Neural progenitor cell (in vitro differentiated cells): ENCODE results near the gene ARAF. TPM values are rescaled to one million over a fixed set of nuclear protein-coding genes. Genes with fewer than 3 reads are reported as not detected.
A peak's percentile ranks its signal among the peaks of the same experiment; 100 is the strongest.

Experiments used
- DNase-seq: peaks from one replicate; pipeline ENCODE4 v3.0.0-alpha.2; 2016; ENCODE audit warnings: low spot score
- H2AFZ ChIP-seq: fragments of 200-600 bp; sonication (generic); replicated peaks from 2 replicates; pipeline ENCODE4 v1.6.1; 2016; ENCODE audit warnings: antibody characterized with exemption
- H3F3A ChIP-seq: fragments of 200-600 bp; sonication (generic); 2 replicates; pipeline ENCODE4 v1.6.1; 2016; ENCODE audit warnings: antibody characterized with exemption, low read depth
- H3K27ac ChIP-seq: fragments of 200-600 bp; sonication (generic); 2 replicates; pipeline ENCODE4 v1.5.1; 2016; ENCODE audit warnings: mild to moderate bottlenecking
- H3K27me3 ChIP-seq: fragments of 200-600 bp; sonication (generic); 2 replicates; pipeline ENCODE4 v1.6.1; 2016; ENCODE audit warnings: mild to moderate bottlenecking, moderate library complexity
- H3K36me3 ChIP-seq: fragments of 200-600 bp; sonication (generic); 2 replicates; pipeline ENCODE4 v1.5.1; 2016
- H3K4me1 ChIP-seq: fragments of 200-600 bp; sonication (generic); 2 replicates; pipeline ENCODE4 v1.6.1; 2016; ENCODE audit warnings: mixed run types
- H3K4me2 ChIP-seq: fragments of 200-600 bp; sonication (generic); 2 replicates; pipeline ENCODE4 v1.6.1; 2016
- H3K4me3 ChIP-seq: fragments of 200-600 bp; sonication (generic); 2 replicates; pipeline ENCODE4 v1.5.1; 2016
- H3K79me2 ChIP-seq: fragments of 200-600 bp; sonication (generic); 2 replicates; pipeline ENCODE4 v1.6.1; 2016; ENCODE audit warnings: low read depth
- H3K9ac ChIP-seq: fragments of 200-600 bp; sonication (generic); 2 replicates; pipeline ENCODE4 v1.6.1; 2016
- H3K9me3 ChIP-seq: fragments of 200-600 bp; sonication (generic); 2 replicates; pipeline ENCODE4 v1.5.1; 2016; ENCODE audit warnings: low read depth
- H4K20me1 ChIP-seq: fragments of 200-600 bp; sonication (generic); 2 replicates; pipeline ENCODE4 v1.6.1; 2016; ENCODE audit warnings: low read depth
- H3K27ac Mint-ChIP-seq: 3 replicates; pipeline ENCODE4 v1.8.0; 2021; ENCODE audit warnings: mixed read lengths
- H3K27me3 Mint-ChIP-seq: 2 replicates; pipeline ENCODE4 v1.8.0; 2022; ENCODE audit warnings: low read depth, mild to moderate bottlenecking, inconsistent platforms, moderate library complexity, mixed read lengths; ENCODE audit not compliant: insufficient read depth
- H3K36me3 Mint-ChIP-seq: 3 replicates; pipeline ENCODE4 v1.8.0; 2021; ENCODE audit warnings: mixed read lengths
- H3K4me1 Mint-ChIP-seq: 3 replicates; pipeline ENCODE4 v1.8.0; 2021; ENCODE audit warnings: mixed read lengths
- H3K4me3 Mint-ChIP-seq: 3 replicates; pipeline ENCODE4 v1.8.0; 2021; ENCODE audit warnings: mild to moderate bottlenecking, moderate library complexity, mixed read lengths
- H3K9me3 Mint-ChIP-seq: 3 replicates; pipeline ENCODE4 v1.8.0; 2020; ENCODE audit warnings: mixed read lengths
- EZH2 ChIP-seq: fragments of 200-600 bp; sonication (generic); IDR thresholded peaks from 2 replicates; pipeline ENCODE4 v1.6.1; 2017; ENCODE audit warnings: antibody characterized with exemption, mild to moderate bottlenecking, moderate library complexity
- EZH2phosphoT487 ChIP-seq: fragments of 200-600 bp; sonication (generic); IDR thresholded peaks from 2 replicates; pipeline ENCODE4 v1.6.1; 2017; ENCODE audit warnings: antibody characterized with exemption
- total RNA-seq: library from RNA; depleted of rRNA; stranded (reverse); fragments of >200 nt; gene quantifications from 2 replicates; pipeline ENCODE4 v1.2.3, GENCODE V29; 2015; ENCODE audit warnings: low replicate concordance
- TF ChIP-seq, protein P1 (sequence below): fragments of 200-600 bp; sonication (generic); IDR thresholded peaks from 2 replicates; pipeline ENCODE4 v1.5.1; 2017; ENCODE audit warnings: antibody characterized with exemption, mild to moderate bottlenecking

ARAF gene
- total RNA-seq, 1 donor from 2014 or later: 17.4 TPM

- no peak overlapping the region for H3K4me2 ChIP-seq
Observed at GRCh38 chrX:47540754-47541538, 20.1 kb upstream of the ARAF start.

GRCh38 chrX:47543496-47543895 lies 17.5 kb upstream of the ARAF start:
- TF ChIP-seq EZH2 (no peak), EZH2phosphoT487 (no peak)
- TF ChIP-seq, protein P1, sequence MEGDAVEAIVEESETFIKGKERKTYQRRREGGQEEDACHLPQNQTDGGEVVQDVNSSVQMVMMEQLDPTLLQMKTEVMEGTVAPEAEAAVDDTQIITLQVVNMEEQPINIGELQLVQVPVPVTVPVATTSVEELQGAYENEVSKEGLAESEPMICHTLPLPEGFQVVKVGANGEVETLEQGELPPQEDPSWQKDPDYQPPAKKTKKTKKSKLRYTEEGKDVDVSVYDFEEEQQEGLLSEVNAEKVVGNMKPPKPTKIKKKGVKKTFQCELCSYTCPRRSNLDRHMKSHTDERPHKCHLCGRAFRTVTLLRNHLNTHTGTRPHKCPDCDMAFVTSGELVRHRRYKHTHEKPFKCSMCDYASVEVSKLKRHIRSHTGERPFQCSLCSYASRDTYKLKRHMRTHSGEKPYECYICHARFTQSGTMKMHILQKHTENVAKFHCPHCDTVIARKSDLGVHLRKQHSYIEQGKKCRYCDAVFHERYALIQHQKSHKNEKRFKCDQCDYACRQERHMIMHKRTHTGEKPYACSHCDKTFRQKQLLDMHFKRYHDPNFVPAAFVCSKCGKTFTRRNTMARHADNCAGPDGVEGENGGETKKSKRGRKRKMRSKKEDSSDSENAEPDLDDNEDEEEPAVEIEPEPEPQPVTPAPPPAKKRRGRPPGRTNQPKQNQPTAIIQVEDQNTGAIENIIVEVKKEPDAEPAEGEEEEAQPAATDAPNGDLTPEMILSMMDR: no peak
- peaks cover 3% of the 10 kb centered on the region for H3K4me1 Mint-ChIP-seq
- no peaks in the 10 kb centered on the region for H3K36me3 Mint-ChIP-seq
- H3K27me3 Mint-ChIP-seq: no peaks in the 10 kb centered on the region
- no peak overlapping the region for H2AFZ ChIP-seq
- no peak overlapping the region for H3K4me2 ChIP-seq
- no peaks in the 10 kb centered on the region for H3K27me3 ChIP-seq
- no peaks in the 10 kb centered on the region for H3K4me1 ChIP-seq
- no peaks in the 10 kb centered on the region for H3K79me2 ChIP-seq
- no peak overlapping the region for H3K27ac Mint-ChIP-seq
- no peaks in the 10 kb centered on the region for H3K9me3 ChIP-seq
- H3K27ac ChIP-seq: no peak overlapping the region
- H3K4me3 ChIP-seq: no peak overlapping the region
- H3K36me3 ChIP-seq: no peaks in the 10 kb centered on the region
- H3K9me3 Mint-ChIP-seq: peaks cover 3% of the 10 kb centered on the region
- no peak for DNase-seq
- no peak overlapping the region for H3K4me3 Mint-ChIP-seq
- H3K9ac ChIP-seq: no peak overlapping the region
- no peaks in the 10 kb centered on the region for H4K20me1 ChIP-seq
- no peaks in the 10 kb centered on the region for H3F3A ChIP-seq

More at GRCh38 chrX:47540754-47541538, 20.1 kb upstream of the ARAF start:
- DNase-seq: peak; percentile 84
- Histone ChIP-seq H3K9me3 (no peaks in the 10 kb centered on the region), H3K36me3 (no peaks in the 10 kb centered on the region), H3K79me2 (no peaks in the 10 kb centered on the region), H3F3A (no peaks in the 10 kb centered on the region), H4K20me1 (no peaks in the 10 kb centered on the region), H3K27me3 (no peaks in the 10 kb centered on the region), H2AFZ (no peak overlapping the region), H3K4me3 (no peak overlapping the region), H3K9ac (no peak overlapping the region), H3K27ac (no peak overlapping the region), H3K4me1 (no peaks in the 10 kb centered on the region)
- Mint-ChIP-seq H3K27ac (peak overlapping the region; percentile 74), H3K4me1 (peaks cover 3% of the 10 kb centered on the region), H3K36me3 (no peaks in the 10 kb centered on the region), H3K4me3 (peak overlapping the region; percentile 50), H3K27me3 (no peaks in the 10 kb centered on the region), H3K9me3 (no peaks in the 10 kb centered on the region)
- TF ChIP-seq EZH2: no peak
- no peak for TF ChIP-seq EZH2phosphoT487
- TF ChIP-seq, protein P1: peak; percentile 61

- TF ChIP-seq, protein P1: no peak
- TF ChIP-seq EZH2phosphoT487: no peak
- TF ChIP-seq EZH2: no peak
- Mint-ChIP-seq H3K4me1 (peaks cover 17% of the 10 kb centered on the region), H3K9me3 (peaks cover 5% of the 10 kb centered on the region), H3K27me3 (peaks cover 5% of the 10 kb centered on the region), H3K4me3 (peak overlapping the region; percentile 88), H3K27ac (peak overlapping the region; percentile 94), H3K36me3 (no peaks in the 10 kb centered on the region)
- Histone ChIP-seq H3K27me3 (no peaks in the 10 kb centered on the region), H3K9me3 (no peaks in the 10 kb centered on the region), H2AFZ (peak overlapping the region; percentile 26), H3K9ac (no peak overlapping the region), H3K36me3 (no peaks in the 10 kb centered on the region), H3K79me2 (no peaks in the 10 kb centered on the region), H3K4me3 (peak overlapping the region; percentile 46), H3K4me1 (no peaks in the 10 kb centered on the region), H3K4me2 (peak overlapping the region; percentile 69), H4K20me1 (no peaks in the 10 kb centered on the region), H3F3A (no peaks in the 10 kb centered on the region), H3K27ac (no peak overlapping the region)
- DNase-seq: peak; percentile 90
Observed at GRCh38 chrX:47556045-47556623, 4.9 kb upstream of the ARAF start.
